Fibroblast of mammary gland (primary cell): Measurements from ENCODE around the gene RYR3.

ENCODE experiments used
- DNase-seq: peaks from one replicate; pipeline ENCODE4 v3.0.0-alpha.2; 2010; ENCODE audit warnings: low read depth
- H3K4me3 ChIP-seq: 2 replicates; pipeline ENCODE4 v1.5.1; 2011; ENCODE audit warnings: low read depth, mild to moderate bottlenecking, low read length, moderate library complexity; ENCODE audit not compliant: control insufficient read depth
- CTCF ChIP-seq: conservative IDR thresholded peaks from 2 replicates; pipeline ENCODE4 v1.5.1; 2011; ENCODE audit warnings: low read depth, low read length, inconsistent platforms; ENCODE audit not compliant: control insufficient read depth, insufficient read depth

RYR3 gene

DNA sequence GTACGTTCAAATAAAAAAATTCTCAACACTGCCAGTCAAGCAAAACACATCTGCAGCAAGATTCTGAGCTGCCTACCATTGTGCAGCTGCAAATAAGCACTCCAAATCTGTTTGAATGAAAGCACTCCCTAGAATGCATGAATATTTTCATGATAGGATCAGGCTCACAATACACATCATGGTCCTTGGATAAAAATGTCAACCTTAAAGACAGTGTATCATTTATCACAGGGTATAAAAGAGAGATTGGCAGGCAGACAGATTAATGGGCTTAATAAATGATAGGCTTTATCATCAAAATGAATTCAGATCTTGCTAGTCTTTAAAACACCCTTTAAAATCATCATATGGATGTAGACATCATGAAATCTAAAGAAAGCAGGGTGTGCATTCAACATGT, 9.2 kb downstream of the RYR3 start:
- H3K4me3 ChIP-seq: no peak overlapping the region
- no peak for TF ChIP-seq CTCF
- no peak for DNase-seq

- no peak for DNase-seq
- no peak for TF ChIP-seq CTCF
- H3K4me3 ChIP-seq: no peak overlapping the region
Observed at GRCh38 chr15:33322091-33322490, 11.3 kb downstream of the RYR3 start.

DNA sequence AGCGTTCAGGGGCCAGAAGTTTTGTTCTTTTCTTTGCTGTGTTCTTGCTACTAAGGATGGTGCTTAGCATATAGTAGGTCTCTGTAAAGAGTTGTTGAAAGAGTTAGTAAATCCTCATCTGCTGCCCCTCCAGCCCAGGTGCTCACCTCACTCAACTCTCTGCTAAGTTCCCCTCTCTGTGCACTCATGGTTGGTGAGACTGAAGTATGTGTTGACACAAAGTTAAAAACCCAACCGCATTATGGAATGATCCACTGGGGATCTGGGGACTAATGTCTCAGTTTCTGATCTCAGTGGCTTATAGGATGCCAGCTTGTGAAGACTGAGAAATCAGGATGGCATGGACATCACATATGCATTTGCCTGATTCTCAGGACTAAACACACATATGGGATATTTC, 13.8 kb downstream of the RYR3 start:
- no peak for DNase-seq
- H3K4me3 ChIP-seq: no peak overlapping the region
- TF ChIP-seq CTCF: no peak

GRCh38 chr15:33326908-33327307, 16.1 kb downstream of the RYR3 start:
- no peak overlapping the region for H3K4me3 ChIP-seq
- DNase-seq: no peak
- no peak for TF ChIP-seq CTCF

- H3K4me3 ChIP-seq: no peak overlapping the region
- no peak for TF ChIP-seq CTCF
- no peak for DNase-seq
Observed at GRCh38 chr15:33328106-33328505, 17.3 kb downstream of the RYR3 start.

DNA sequence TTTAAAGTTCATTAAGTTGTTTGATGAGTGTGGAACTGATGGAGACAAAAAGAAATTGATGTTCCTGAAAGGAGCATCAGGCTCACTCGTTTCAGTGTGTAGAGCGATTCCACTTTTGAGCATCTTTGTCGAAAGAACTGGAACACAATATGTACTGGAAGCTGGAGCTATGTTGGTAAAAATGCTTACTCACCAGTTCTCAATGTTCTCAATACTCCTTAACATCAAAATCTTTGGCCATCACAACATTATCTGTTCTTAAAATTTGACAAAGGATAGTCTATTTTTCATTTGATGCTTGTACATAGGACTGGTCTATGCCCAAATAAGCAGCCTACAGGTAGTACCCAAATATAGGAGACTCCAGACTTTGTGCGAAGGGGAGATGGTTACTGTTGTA, 18.7 kb downstream of the RYR3 start:
- H3K4me3 ChIP-seq: no peak overlapping the region
- TF ChIP-seq CTCF: no peak
- no peak for DNase-seq

GRCh38 chr15:33330931-33331330, 20.2 kb downstream of the RYR3 start:
- no peak for DNase-seq
- no peak overlapping the region for H3K4me3 ChIP-seq
- TF ChIP-seq CTCF: no peak
